Kidney epithelial cell (primary cell): ENCODE measurements around the gene TMEM121B. TPM values are rescaled to one million over a fixed set of nuclear protein-coding genes. Genes with fewer than 3 reads are reported as not detected.
A peak's percentile ranks its signal among the peaks of the same experiment; 100 is the strongest.

Experiments used
- DNase-seq: peaks from one replicate; pipeline ENCODE4 v3.0.0-alpha.2; 2010; ENCODE audit warnings: low read depth
- H3K27me3 ChIP-seq: 2 replicates; pipeline ENCODE4 v1.6.0; 2011; ENCODE audit warnings: low read length; ENCODE audit not compliant: control insufficient read depth, insufficient read depth
- H3K36me3 ChIP-seq: 2 replicates; pipeline ENCODE4 v1.5.1; 2011; ENCODE audit warnings: low read length; ENCODE audit not compliant: control insufficient read depth, insufficient read depth
- H3K4me3 ChIP-seq: 2 replicates; pipeline ENCODE4 v1.5.1; 2011; ENCODE audit warnings: low read depth, mild to moderate bottlenecking, control low read depth, low read length
- total RNA-seq: library from RNA; depleted of rRNA; stranded (reverse); fragments of >200 nt; gene quantifications from 2 replicates; pipeline ENCODE4 v1.2.3, GENCODE V29; 2015
- TF ChIP-seq, protein P1 (sequence below): IDR thresholded peaks from 2 replicates; pipeline ENCODE4 v1.5.1; 2011; ENCODE audit warnings: mild to moderate bottlenecking, moderate library complexity, low read length, control low read depth, inconsistent platforms; ENCODE audit not compliant: insufficient read depth, poor library complexity, severe bottlenecking

Gene TMEM121B
- total RNA-seq, 1 donor from 2014 or later, result 1.5 TPM

DNA sequence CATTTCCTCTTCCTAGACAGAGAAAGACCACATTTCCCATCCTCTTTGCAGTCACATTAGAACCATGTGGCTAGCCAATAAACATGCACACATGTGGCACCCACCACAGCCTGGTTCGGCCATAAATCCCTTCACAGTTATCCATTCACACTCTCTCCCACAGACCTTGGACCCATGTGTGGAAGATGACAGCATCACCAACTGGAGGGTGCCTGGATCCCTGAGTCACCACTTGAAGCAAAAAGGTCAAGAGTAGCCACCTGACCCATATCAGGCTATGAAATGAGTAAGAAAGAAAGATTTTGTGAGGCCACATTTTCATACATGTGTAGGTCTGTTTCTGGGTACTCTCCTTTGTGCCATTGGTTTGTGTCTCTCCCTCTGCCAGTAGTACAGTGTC is 9.0 kb upstream of the TMEM121B start:
- no peaks in the 10 kb centered on the region for H3K36me3 ChIP-seq
- no peak overlapping the region for H3K4me3 ChIP-seq
- TF ChIP-seq, protein P1, sequence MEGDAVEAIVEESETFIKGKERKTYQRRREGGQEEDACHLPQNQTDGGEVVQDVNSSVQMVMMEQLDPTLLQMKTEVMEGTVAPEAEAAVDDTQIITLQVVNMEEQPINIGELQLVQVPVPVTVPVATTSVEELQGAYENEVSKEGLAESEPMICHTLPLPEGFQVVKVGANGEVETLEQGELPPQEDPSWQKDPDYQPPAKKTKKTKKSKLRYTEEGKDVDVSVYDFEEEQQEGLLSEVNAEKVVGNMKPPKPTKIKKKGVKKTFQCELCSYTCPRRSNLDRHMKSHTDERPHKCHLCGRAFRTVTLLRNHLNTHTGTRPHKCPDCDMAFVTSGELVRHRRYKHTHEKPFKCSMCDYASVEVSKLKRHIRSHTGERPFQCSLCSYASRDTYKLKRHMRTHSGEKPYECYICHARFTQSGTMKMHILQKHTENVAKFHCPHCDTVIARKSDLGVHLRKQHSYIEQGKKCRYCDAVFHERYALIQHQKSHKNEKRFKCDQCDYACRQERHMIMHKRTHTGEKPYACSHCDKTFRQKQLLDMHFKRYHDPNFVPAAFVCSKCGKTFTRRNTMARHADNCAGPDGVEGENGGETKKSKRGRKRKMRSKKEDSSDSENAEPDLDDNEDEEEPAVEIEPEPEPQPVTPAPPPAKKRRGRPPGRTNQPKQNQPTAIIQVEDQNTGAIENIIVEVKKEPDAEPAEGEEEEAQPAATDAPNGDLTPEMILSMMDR, result no peak
- no peaks in the 10 kb centered on the region for H3K27me3 ChIP-seq
- no peak for DNase-seq

DNA sequence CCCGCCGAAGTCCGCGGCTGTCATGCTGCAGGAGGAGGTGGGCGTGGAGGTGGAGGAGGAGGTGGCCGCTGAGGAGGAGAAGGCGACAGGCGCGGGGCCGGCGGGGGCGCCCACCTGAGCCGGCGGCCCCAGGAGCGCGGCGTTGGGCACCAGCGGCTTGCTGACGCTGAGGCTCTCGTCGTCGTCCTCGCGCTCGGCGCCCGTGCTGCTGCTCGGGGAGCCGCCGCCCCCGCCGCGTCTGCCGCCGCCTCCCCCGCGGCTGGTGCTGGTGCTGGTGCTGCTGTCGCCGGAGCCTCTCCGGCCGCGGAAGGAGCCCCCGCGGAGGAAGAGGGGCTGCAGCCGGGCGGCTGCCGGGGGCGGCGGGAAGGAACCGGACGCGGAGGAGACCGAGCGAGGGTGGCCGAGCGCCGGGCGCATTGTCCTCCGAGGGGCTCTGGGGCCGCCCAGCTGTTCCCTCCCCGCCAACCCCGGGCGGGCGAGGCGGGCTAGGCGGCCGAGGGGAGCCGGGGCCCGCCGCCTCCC is 388 bp downstream of the TMEM121B start:
- H3K4me3 ChIP-seq, result peak overlapping the region; percentile 45
- H3K27me3 ChIP-seq, result peaks cover 26% of the 10 kb centered on the region
- DNase-seq, result no peak
- H3K36me3 ChIP-seq, result no peaks in the 10 kb centered on the region
- TF ChIP-seq, protein P1, result no peak

DNA sequence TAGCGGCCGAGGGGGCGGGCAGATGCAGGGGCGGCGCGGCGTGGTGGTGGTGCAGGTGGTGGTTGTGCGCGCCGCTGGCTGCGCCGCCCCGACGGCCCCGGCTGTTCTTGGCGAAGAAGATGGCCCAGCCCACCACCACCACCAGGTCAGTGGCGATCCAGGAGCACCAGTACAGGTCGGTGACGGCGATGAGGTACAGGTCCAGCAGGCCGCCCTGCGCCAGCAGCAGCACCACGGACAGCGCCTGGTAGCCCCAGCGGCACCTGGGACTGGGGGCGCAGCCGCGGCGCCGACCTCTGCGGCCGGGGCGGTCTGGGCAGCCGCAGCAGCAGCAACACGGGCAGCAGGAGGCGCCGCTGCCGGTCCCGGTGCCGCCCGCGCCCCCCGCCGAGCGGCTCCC is 879 bp downstream of the TMEM121B start:
- DNase-seq, result no peak
- H3K27me3 ChIP-seq, result peaks cover 26% of the 10 kb centered on the region
- H3K36me3 ChIP-seq, result no peaks in the 10 kb centered on the region
- H3K4me3 ChIP-seq, result peak overlapping the region; percentile 45
- TF ChIP-seq, protein P1, result no peak

- Histone ChIP-seq H3K27me3 (peaks cover 29% of the 10 kb centered on the region), H3K4me3 (no peak overlapping the region), H3K36me3 (no peaks in the 10 kb centered on the region)
- DNase-seq, result no peak
- TF ChIP-seq, protein P1, result peak; percentile 11
Measured at GRCh38 chr22:17119481-17120202, 1.5 kb downstream of the TMEM121B start.

- H3K36me3 ChIP-seq, result no peaks in the 10 kb centered on the region
- H3K4me3 ChIP-seq, result no peak overlapping the region
- TF ChIP-seq, protein P1, result no peak
- H3K27me3 ChIP-seq, result peaks cover 30% of the 10 kb centered on the region
- no peak for DNase-seq
Measured at GRCh38 chr22:17118342-17118741, 2.8 kb downstream of the TMEM121B start.

- Histone ChIP-seq H3K27me3 (peaks cover 30% of the 10 kb centered on the region), H3K4me3 (no peak overlapping the region), H3K36me3 (no peaks in the 10 kb centered on the region)
- TF ChIP-seq, protein P1, result no peak
- no peak for DNase-seq
Measured at GRCh38 chr22:17117890-17118289, 3.3 kb downstream of the TMEM121B start.
